DMS 273 treated with DMSO at 0.1 percent for 48 hours (cell line): ENCODE results near the gene SKIC8.

Source experiments
- DNase-seq: peaks from one replicate; lab custom pipeline; 2025; lab: John Stamatoyannopoulos, UW

SKIC8 gene

DNA sequence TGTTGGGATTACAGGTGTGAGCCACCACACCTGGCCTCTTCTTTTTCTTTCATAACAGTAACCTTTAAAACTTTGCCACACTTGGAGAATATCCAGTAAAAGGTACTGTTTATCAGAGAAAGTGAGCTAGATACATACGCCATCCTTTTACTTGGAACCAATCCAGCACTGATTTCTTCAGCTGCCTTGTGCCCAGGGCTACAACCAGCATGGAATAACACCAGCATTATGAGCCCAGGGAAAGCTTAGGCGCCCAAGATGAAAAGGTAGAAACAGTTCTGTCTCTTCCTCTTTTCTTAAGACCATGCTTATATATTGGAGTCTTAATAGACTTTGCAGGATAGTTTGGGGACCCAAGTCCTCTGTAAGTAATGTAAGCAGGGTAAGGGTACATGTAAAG lies 8.4 kb downstream of the SKIC8 start:
- no peak for DNase-seq

DNA sequence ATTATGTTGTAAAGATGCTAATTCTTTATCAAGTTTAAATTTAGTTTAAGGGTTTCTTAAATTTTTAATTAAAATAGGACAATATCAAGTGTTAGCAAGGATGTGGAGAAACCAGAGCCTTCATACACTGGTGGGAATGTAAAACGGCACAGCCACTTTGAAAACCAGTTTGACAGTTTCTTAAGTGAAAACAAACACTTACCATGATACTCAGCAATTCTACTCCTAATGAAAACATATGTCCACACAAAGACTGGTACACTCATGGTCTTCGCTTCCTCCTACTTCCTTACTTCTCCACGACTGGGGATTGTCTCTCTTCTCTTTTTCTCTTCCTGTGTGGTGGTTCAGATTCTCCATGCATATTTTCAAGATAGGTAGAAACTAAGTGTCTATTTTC lies 9.2 kb downstream of the SKIC8 start:
- no peak for DNase-seq

DNA sequence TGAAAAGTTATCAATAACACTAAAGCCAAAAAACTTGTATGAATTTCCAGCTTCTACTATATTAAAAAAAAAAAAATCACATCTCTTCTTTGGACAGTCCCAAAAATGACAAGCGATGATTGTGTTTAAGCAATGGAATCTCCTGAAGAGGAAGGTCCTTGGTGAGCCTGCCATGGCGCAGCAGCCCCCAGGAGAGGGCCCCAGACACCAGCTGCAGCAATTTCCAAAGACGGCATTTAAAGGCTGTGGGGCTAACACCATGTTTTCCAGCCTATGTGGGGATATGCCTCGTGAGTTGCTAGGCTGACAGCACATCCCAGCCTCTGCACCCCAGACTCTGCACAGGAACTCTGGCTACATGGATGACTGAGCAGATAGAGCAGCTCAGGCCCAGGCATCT lies 14.7 kb downstream of the SKIC8 start:
- no peak for DNase-seq

DNA sequence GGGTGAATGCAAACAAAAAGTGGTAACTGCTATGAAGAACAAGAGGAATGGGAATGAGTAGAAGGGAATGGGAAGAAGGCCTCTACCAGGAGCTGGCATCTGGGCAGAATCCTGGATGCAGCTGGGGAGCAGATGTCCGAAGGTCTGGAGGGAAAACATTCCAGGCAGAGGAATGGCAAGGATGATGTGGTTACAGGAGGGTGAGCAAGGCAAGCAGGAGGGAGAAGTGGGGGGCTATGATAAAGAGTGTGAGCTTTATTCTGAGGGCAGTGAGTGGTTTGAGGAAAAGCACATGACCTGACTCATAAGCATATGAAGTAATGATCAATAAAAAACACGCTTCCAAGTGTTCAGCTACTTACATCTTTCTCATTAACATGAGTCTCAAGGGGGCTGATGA lies 17.1 kb downstream of the SKIC8 start:
- no peak for DNase-seq

DNA sequence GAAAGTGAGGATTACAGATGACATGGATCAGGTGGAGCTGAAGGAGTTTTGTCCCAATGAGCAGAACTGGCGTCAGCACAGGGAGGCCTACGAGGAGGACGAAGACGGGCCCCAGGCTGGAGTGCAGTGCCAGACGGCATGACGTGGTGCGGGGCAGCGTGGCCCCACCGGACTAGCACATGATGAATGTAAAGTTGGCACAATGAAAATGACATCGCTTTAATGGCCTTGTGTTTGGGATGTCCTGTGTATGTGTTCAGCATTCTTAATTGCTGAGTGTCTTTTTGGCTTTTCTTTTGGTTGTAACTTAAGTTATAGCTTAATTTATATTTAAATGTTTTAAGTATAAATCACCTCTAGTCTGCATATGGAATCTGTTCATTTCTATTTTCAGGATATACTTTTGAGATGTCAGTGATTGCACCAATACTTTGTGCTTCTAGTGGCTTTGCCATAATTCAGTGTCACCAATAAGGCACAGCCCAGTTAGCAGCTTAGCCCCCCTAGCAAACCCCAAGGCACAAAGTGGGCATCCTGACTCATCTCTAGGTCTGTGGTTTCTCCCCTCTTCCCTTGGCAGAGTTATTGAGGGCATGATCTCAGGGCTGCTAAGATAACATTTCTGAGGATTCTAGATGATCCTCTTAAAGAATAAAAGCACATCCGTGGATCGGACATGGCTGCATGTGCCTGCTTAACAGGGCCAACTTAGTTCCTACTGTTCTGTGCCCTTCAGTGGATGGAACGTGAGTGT lies 18.9 kb downstream of the SKIC8 start:
- no peak for DNase-seq

DNA sequence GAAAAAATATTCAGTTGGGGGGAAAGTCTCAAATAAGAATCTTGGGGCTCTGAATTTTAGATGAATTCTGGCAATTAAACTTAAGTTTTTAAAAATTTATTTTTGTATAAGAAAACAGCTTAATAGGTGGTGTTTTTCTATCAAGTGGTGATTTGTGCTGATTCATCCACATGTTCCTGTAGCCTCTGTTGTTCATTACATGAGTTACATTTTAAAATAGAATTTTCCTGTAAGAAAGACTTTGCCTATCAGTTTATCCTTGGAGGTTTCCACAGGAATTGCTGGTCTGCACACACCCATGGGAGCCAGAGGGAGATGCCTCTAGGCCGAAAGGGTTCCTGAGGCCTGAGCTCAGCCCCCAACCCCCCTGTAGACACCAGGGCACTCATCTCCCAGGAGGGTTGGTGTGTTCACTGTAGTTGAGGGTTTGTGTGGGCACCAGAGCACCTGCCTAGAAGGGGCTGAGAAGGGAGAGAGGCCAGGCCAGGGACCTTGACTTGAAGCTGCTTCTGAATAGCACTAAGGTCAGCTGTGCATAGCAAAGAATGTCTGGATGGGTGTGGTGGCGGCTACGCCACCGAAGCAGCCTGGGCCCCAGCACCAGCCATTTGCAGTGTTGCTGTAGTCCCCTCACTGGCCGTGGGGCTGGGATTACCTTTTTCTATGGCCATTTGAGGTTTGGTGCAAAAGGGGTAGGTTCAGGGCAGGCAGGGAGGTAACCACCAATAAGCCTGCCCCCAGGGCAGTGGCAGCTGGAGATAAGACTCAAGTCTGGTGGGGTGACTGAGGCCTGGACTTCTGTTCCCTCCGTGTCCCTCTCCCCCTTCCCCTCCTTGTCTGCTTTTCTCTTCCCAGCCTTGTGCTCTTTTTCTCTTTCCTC lies 23.1 kb downstream of the SKIC8 start:
- DNase-seq: no peak

DNA sequence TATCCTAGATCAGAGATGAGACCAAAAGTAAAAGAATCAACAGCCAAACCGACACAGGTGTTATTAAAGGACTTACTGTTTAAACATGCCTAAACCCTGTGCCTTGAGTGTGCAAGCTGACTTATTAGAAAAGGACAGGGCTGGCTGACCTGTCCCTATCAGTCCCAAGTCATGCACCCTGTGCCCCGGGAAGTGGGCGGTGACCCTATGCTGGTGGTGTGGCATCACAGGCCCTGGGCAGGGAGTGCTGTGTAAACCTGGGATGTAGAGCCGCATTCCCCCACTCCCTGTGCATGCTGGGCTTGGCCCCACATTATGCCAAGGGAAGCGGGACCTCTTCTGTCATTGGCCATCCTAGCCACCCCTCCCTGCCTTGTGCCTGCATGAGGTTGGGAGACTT lies 24.4 kb downstream of the SKIC8 start:
- no peak for DNase-seq

DNA sequence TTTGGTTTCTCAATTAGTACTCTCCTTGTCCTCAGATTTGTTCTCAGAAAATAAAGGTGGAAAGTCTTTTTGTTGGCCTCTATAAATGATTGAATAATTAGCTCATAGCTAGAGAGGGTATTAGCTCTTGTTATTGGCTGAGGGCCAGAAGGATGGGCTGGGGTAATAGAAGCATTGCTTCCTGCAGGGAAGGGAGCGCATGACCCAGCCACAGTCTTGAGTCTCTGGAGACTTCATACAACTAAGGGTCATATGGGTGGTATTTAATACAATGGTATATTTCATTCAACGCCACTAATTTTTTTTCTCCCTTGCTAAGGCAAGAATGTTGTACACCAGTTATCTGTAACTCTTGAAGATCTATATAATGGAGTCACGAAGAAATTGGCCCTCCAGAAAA lies 26.6 kb downstream of the SKIC8 start:
- DNase-seq: no peak

DNA sequence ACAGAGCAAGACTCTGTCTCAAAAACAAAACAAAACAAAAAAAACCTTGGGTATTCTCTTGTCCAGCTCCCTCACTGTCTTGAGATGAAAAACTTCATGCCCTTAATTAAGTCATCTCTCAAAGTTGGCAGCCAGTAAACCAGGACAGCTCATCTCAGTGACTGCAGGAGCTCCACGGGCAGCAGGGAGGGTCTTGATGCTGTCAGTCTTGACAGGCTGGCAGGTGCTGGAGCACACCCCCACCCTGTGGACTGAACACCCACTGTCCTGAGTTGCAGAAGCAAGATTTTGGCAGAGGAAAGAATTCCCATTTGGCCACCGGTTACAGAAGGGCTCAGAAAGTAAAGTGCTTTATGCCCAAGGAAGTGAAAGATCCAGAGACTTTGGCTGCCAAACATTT lies 27.1 kb downstream of the SKIC8 start:
- DNase-seq: no peak

DNA sequence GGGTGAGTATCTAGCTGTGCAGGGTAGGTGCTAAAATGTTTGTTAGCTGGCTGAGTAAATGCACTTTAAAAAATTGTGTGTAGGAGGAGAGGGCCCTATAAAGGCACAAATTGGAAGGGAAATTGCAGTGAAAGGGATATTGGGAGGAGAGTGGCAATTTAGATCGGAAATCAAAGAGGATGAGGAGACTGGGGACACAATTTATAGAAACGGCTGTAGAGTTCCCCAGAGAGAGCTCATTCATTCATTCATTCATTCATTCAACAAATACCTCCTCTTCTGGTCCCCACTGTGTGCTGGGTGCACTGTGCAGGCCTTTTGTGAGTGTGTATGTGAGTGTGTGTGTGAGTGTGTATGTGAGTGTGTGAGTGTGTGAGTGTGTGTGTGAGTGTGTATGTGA lies 32.6 kb downstream of the SKIC8 start:
- no peak for DNase-seq

DNA sequence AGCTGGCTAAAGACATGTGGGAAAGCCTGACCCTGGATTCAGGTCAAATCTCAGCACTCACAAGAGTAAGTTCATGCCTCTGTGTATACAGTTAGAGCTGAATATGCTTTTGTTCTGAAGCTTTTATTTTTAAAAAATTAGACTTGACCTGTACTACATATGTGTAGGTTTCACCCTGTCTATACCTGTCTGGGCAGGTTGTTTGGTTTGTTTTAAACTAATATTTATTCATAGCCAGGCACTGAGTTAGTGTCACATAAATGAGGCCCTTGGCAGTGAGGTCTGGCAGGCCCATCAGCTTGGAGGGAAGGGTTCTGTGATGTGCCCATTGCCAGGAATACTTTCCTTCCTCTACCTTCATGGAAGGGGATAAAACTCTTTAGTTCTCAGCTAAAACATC lies 33.2 kb downstream of the SKIC8 start:
- no peak for DNase-seq

DNA sequence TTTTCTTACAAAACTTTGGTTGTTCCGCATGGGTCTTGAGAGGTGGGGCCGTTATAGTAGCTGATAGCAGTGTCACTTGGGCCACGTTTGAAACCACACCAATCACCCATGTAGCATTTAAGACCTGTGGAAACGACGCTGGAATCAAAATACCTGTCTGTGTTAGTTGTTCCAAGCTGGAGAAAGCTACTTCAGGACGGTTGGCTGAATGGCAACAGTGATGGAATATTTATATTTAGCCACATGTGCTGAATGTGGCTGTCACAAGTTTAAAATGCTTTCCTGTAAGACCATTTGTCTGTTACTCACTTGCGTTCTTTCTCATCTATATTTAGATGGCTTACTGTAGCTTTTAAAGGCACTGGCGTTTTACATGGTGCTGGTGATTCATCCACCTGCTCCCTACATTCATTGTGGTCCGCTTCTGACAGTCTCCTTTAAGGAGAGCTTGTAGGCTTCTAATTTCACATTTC lies 33.6 kb downstream of the SKIC8 start:
- DNase-seq: no peak

DNA sequence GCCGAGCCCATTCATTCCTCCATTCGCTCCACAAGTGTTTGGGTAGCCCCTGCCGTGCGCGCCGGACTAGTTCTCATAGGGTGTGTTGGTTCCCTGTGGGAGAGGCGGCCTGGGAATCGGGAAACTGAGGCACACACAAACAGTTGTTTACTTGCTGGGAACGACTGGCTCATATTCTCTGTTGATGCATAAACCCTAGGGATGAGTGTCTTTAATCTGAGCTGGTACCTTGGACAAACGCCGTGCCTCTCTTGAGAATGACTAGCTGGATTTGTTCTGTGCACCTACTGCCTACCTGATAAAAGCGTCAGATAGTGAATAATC lies 34.3 kb downstream of the SKIC8 start:
- DNase-seq: no peak

DNA sequence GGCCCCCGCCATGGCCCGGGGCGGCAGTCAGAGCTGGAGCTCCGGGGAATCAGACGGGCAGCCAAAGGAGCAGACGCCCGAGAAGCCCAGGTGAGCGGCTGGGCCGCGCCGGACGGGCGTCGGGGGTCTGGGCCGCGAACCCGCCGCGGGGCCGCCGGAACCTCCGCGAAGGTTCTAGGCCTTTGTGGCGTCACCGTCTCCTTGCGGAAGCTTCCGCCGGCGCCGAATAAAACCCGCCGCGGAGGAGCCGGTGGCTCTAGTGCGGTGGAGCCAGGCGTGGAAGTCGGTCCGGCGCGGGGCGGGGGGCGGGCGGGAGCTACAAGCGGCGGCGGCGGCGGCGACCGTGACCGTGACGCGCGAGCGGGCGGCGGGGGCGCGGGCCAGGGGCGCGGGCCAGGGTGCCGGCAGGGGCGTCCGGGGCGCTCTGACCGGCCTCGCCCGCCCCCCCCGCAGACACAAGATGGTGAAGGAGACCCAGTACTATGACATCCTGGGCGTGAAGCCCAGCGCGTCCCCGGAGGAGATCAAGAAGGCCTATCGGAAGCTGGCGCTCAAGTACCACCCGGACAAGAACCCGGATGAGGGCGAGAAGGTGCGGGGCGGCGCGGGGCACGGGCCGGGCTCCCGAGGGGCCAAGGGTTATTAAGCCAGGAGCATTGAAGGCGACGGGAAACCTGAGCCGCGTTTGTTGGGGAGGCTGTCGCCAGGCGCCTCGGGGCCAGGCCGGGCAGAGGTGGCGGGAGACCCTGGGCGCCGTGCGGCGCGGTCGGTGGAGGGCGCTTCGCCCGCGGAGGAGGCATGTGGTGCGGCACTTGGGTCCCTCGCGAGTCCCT lies 34.9 kb downstream of the SKIC8 start, which contains the start of gene DNAJA4:
Gene DNAJA4 (plus strand): TSS at position 259 of the 833 bp plus-strand sequence. CDS start 202 bp downstream, at position 461.
- no peak for DNase-seq

DNA sequence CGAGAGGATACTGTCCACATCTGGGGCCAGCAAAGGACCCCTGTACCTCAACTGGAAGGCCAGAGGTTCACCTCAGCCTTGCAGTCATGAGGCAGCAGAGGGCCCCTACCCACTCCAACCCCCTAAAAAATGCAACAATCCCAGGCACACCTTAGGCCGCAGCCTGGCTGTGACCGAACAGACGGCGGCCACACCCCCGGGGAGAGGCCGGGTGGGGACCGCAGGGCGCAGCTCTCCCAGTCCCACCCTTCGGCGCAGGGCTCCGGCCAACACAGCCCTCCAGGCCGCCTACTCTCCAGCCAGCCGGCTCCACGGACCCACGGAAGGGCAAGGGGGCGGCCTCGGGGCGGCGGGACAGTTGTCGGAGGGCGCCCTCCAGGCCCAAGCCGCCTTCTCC lies 35.5 kb downstream of the SKIC8 start:
- no peak for DNase-seq

DNA sequence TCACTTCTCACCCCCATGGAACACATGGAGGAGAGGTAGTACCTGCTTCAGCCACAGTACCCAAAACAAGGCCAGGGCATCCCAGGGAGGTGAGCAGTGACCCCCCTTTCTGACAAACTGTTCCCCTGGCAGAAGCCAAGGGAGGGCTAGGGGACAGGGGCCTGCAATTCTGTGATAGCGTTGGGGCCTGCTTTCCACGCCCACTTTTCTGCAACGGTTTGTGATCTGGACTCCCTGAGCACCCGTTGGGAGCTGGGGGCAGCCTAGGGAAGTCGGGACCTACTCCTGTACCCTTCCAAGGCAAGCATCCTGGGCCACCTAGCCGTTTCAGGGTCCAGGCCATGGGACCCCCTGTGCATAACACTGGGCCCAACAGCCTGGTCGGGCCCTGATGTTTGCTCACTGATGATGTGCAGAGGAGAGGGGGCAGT lies 36.0 kb downstream of the SKIC8 start:
- DNase-seq: no peak

DNA sequence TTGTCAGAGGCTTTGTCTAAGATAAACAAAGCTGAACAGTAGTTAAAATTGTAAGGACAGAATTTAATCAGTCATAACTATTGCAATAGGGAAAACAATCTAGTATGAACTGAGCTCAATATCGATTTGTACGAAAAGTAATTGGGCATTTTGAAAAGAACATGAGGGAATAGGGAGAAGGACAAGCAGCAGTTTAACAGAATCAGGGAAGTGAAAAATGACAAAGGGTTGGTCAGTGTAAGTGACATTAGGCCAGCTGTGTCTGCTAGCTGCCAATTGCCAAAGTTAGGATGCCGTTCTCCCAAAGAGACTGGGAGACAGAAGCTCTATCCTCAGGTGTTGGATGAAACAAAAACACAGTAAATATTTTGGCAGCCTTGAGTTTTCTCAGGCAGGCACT lies 38.3 kb downstream of the SKIC8 start:
- no peak for DNase-seq

DNA sequence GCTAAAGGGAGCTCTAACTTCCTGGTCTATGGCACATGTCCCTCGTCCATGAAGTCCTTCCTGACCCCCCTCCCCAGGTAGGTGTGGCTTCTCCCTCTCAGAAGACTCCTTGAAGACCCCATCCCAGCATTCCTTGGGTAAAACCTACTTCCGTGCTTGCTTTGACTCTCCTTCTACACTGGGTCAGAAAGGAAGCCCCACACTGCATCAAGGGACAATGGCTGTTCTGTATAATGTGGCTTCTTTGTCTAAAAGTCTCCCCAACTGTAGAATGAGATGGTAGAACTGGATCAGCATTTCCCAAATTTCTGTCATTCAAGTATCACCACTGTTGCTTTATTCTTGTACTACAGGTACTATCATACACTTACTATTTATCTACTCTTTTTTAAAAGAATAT lies 38.9 kb downstream of the SKIC8 start:
- DNase-seq: no peak

DNA sequence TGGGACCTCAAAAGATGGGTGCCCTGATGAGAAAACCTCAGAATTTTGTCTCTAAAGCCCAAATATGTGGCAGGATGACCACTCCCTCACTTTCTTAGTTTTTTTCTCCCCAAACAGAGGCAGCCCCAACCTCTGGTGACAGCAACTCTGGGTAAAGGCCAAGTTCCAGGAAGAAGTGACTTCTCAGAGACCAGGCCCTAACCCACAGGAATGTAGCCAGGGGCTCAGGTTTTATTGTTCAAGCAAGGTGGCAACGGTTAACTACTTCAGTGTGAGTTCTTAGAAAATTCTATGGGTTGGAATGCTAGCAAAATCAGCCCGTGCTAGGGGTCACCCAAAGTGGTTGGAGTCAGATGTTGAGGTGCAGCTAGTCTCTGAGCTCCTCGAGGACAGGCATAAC lies 40.2 kb downstream of the SKIC8 start:
- no peak for DNase-seq

DNA sequence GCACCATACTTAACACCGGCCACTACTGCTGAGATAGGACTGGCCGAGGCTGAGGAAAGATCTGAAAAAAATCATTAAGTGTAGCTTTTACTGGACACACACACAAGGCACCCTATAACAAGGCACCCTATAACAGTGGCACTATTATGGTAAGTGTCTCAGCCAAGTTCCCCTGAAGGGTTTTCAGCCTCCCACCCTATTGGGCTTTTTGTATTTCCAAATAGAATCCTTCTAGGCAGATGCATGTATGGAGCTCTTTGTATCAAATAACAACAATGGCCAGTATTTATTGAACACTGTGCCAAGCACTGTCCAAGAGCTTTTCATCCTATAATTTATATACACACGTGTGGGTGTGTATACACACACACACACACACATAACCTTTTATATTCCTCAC lies 41.7 kb downstream of the SKIC8 start:
- DNase-seq: no peak

DNA sequence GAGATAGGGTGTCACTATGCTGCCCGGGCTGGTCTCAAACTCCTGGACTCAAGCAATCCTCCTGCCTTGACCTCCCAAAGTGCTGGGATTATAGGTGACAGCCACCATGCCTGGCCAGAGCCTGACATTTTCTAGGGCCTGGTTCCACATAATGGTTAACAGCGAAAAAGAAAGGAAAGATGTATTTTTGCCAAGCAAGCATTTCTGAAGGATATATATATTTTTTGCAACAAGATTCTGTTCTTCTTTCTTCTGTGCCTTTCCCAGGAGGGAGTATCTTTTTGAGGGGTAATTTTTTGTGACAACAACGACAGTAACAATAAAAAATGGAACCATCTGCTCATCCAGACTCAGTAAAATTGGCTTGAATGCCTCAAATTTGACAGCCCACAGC lies 43.4 kb downstream of the SKIC8 start:
- DNase-seq: no peak

DNA sequence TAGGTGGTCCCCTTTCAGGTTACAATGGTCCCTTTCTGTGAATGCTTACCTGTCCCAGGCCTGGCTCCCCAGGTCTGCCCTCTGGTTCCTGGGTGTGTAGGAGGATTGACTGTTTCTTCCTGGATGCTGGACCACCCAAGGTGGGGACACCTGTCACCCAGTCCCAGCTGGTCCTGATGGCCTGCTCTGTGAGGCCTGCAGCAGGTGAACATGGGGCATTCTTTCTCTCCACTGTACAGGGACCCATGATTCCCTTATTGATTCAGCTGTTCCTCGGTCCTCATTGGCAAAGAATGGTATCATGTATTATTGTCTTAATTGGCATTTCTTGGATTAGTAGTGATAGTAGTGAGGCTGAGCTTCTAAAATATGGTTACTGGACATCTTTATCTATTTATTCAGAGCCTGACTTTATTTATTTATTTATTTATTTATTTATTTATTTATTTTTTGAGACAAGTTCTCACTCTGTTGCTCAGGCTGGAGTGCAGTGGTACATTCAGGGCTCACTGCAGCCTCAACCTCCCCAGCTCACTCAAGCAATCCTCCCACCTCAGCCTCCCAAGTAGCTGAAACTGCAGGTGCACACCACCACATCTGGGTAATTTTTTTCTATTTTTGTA lies 43.9 kb downstream of the SKIC8 start:
- DNase-seq: no peak
